Suppressor macrophage treated with lipopolysaccharide for 1 hour (primary cell): Measurements from ENCODE around the gene PIK3CA.
A peak's percentile ranks its signal among the peaks of the same experiment; 100 is the strongest.
"Not testable (repeated sequence)": the region's sequence is repeated elsewhere in the genome, so short reads cannot be mapped to it uniquely, and the experiment has no call there.

Source experiments
- DNase-seq, 3 donors: peaks; one replicate each; pipeline ENCODE4 v3.0.0-alpha.2; 2020 to 2022

PIK3CA gene

DNA sequence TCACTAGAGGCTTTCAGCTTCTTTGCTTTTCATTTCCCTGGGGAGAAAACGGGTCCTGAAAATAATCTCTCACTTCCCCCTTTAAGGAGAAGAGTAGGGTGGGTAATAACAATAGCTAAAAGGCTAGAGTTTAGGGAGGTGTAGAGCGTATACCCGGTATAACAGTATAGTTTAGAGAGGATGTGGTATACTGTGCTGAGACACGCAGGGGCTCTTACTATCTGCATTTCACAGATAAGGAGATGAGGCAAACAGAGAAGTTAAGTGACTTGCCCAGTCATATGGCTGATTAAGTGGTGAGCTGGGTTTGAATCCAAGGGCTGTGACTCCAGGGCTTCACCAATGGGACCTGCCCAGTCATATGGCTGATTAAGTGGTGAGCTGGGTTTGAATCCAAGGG is 117.7 kb downstream of the PIK3CA start:
- no peak for DNase-seq

- DNase-seq = no peak
Measured at GRCh38 chr3:179266701-179267211, 118.6 kb downstream of the PIK3CA start.

GRCh38 chr3:179268400-179269051 is 120.4 kb downstream of the PIK3CA start:
- no peak for DNase-seq

DNA sequence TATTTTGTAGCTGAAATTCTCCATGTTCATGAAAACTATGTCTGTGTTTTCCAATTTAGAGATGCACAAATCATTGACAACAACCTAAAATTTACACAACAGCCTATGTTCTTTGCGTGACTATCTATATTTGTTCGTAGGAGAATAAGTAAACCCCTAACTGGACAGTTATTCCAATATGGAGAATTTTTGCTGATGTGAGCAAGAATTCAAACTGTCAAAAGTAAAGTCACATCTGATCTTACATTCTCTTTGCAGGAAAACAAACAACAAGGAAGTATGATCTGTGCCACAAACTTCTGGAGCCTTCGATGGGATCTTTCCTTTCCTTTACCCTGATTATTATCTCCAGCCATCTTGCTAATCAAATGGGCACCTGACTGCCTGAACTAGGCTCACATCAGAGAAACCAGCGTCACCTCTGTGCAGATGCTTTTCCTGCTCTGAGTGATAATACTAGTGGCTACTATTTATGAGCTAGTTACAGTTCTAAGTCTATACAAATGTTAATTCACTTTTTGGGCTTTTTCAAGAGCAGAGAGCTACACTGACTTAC is 121.1 kb downstream of the PIK3CA start:
- no peak for DNase-seq

DNA sequence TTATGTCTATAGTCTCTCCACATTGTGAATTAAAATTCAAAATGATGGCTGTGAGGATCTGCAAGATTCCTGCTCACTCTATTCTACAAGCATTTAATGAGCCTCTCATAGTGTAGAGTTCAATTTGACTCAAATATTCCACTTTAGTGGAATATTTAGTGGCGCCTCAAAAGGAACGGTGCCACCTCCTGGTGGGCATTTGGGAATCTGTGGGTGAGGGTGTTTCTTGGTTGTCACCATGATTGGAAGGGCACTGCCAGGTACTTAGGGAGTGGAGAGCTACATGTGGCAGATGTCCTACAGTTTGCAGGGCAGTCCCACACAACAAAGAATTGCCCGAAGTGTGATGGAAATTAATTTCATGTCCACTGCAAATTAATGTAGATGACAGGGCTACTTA is 124.2 kb downstream of the PIK3CA start:
- DNase-seq = peak in 2 of 3 donors; percentile 13 to 35

GRCh38 chr3:179274434-179274833 is 126.3 kb downstream of the PIK3CA start:
- not testable (repeated sequence) for DNase-seq

GRCh38 chr3:179276001-179276400 is 127.8 kb downstream of the PIK3CA start:
- no peak for DNase-seq

DNA sequence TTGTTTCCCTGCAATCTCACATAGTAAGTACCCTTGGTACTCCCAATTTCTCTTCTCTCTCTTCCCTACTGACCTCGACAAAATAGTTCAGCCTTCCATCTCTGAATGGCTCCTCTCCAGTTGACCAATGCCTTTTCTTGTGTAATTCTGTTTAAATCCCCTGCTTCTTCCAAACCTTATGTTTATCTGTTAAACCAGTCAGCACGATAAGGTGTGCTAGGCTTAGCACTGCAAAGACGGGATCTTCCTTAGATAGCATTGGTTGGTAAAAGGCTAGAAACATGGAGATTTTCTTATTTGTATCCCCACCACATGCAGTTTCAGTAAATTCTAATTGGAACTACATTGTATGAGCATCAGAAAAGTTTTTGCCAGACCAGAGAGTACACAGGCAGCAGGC is 128.6 kb downstream of the PIK3CA start:
- DNase-seq = no peak

DNA sequence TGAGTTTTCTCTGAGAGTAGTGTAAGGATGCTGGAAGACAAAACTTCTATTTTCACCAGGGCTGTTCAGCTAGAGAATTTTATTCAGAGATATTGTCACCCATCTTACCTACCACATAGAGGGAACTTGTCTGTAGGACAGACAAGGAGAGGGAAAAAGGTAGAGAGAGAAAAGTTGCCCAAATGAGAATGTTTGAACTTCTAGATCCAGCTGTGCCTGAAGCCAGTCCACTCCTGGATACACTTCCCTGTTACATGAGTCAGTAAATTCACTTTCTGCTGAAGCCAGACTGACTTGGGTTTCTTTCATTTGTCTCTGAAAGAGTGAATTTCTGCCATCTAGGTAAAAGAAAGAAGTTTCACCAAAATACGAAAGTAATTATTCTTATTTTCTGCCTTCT is 130.0 kb downstream of the PIK3CA start:
- DNase-seq = no peak

DNA sequence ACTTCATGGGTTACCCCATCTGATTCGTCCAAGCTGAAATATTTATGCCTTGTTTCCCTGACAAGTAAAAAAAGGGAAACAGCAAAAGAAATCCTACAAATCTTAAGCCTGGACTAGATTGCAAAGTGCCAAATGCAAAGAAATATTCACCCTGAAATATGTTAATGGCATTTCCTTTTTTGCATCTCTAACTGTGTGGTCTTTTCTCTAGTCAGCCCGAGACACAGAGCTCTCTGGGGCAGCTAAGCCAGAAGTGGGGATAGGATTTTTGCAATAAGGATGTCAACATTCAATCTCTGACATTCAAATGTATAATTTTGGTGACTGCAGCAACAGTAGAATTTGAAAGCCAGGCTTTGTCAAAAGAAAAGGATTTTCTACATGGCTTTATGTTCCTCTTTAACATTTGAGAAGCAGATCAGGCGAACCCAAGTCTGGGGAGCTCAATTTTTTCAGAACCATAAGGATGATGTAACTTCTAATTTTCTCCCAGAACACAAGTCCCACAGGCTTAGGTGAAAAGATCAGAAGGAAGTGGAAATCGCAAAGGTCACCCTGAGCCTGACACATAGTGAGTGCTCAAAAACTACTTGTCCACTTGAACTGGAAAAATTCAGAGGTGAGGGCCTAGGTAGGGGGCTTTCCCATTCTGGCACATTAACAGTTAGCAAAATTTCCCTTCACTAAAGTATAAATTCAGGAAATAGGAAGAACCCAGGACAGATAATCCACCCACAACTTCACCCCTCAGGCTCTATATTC is 131.0 kb downstream of the PIK3CA start:
- DNase-seq = no peak

GRCh38 chr3:179279837-179280236 is 131.7 kb downstream of the PIK3CA start:
- no peak for DNase-seq

DNA sequence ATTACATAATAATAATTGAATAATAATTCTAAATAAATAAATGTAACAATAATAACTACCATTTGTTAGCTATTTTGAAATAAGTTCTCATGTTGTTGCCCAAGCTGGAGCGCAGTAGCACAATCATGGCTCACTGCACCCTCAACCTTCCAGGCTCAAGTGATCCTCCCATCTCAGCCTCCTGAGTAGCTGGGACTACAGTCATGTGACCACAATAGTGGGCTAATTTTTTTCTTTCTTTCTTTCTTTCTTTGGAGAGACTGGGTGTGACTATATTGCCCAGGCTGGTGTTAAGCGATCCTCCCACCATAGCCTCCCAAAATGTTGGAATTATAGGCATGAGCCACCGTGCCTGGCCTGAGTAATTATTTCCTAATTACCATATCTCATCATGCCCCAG is 133.7 kb downstream of the PIK3CA start:
- no peak for DNase-seq

- DNase-seq = no peak
Measured at GRCh38 chr3:179286331-179286730, 138.2 kb downstream of the PIK3CA start.

- DNase-seq = no peak
Measured at GRCh38 chr3:179288845-179289244, 140.7 kb downstream of the PIK3CA start.

- DNase-seq = no peak
Measured at GRCh38 chr3:179289295-179289694, 141.1 kb downstream of the PIK3CA start.
